ENCODE measurements around the gene RNF8.

The RNF8 gene

GRCh38 chr6:37357860-37358259 is 4.1 kb downstream of the RNF8 start (continued):
- TF ChIP-seq ZNF280C (tag by site-specific recombination; IDR thresholded peaks at IDR 0.05) (no peak), ZNF404 (tag by site-specific recombination; IDR thresholded peaks at IDR 0.05) (no peak), ZNF571 (tag by site-specific recombination; IDR thresholded peaks at IDR 0.05) (no peak), ZSCAN4 (tag by site-specific recombination; IDR thresholded peaks at IDR 0.05) (no peak), GLIS1 (tag by site-specific recombination; IDR thresholded peaks at IDR 0.05) (no peak), ZNF629 (tag by site-specific recombination; IDR thresholded peaks at IDR 0.05) (no peak), ZNF580 (tag by site-specific recombination; IDR thresholded peaks at IDR 0.05) (no peak)

- H3K9me3 ChIP-seq (ENCODE audit: control insufficient read depth, insufficient read depth, low read depth, low read length): no peaks in the 10 kb centered on the region
- peaks cover 43% of the 10 kb centered on the region for H3K4me1 ChIP-seq (ENCODE audit: control insufficient read depth, insufficient read depth, low read length)
- H3K4me3 ChIP-seq (ENCODE audit: low read depth, low read length): no peak overlapping the region
- TF ChIP-seq SP7 (tag by site-specific recombination; IDR thresholded peaks at IDR 0.05): no peak
- TF ChIP-seq ZNF155 (tag by site-specific recombination; IDR thresholded peaks at IDR 0.05): no peak
- TF ChIP-seq ZNF76 (tag by site-specific recombination; IDR thresholded peaks at IDR 0.05; ENCODE audit: borderline replicate concordance, low read depth): no peak
- TF ChIP-seq SP2 (tag by site-specific recombination; IDR thresholded peaks at IDR 0.05): no peak
- TF ChIP-seq ZNF600 (tag by site-specific recombination; IDR thresholded peaks at IDR 0.05): 0 out of 2 replicates have a peak, but pooled peaks have one; percentile 44
- TF ChIP-seq GLI4 (tag by site-specific recombination; IDR thresholded peaks at IDR 0.05): no peak
- peaks cover 5 to 40% of the 10 kb centered on the region in 2 experiments for H3K36me3 ChIP-seq (ENCODE audit: control insufficient read depth in 2 of 2, insufficient read depth in 1 of 2, low read length in 2 of 2)
- no peak overlapping the region for H3K27ac ChIP-seq (ENCODE audit: extremely low read depth, low read depth, low read length)
- ChIA-PET POLR2A (interaction anchor here (0.7 kb wide), 1 partner anchor 37 kb away, joined by 3 read pairs; no protein-coding TSS in a partner anchor), CTCF (interaction anchor here (1.3 kb wide), 2 partner anchors 23 to 33 kb away, joined by 3 to 4 read pairs; no protein-coding TSS in a partner anchor)
Measured at GRCh38 chr6:37359039-37359438, 5.3 kb downstream of the RNF8 start.

GRCh38 chr6:37362101-37362828 is 8.5 kb downstream of the RNF8 start:
- no peaks in the 10 kb centered on the region for H3K9me3 ChIP-seq (ENCODE audit: control insufficient read depth, insufficient read depth, low read depth, low read length)
- H3K4me3 ChIP-seq (ENCODE audit: low read depth, low read length): no peak overlapping the region
- POLR2A ChIA-PET: interaction anchor here (0.8 to 1.4 kb wide), 2 partner anchors 8 to 71 kb away, joined by 3 to 7 read pairs; partner anchors contain the start of genes CMTR1 and RNF8
- no peak overlapping the region for H3K27ac ChIP-seq (ENCODE audit: extremely low read depth, low read depth, low read length)
- H3K36me3 ChIP-seq (ENCODE audit: control insufficient read depth in 2 of 2, insufficient read depth in 1 of 2, low read length in 2 of 2): peaks cover 8 to 54% of the 10 kb centered on the region in 2 experiments
- CTCF ChIA-PET: interaction anchor here (0.9 to 2.0 kb wide), 5 partner anchors 10 to 48 kb away, joined by 3 to 10 read pairs (median 6); no protein-coding TSS in a partner anchor
- TF ChIP-seq ZBTB49 (tag by site-specific recombination; IDR thresholded peaks at IDR 0.05; ENCODE audit: low read depth) (no peak), ZNF629 (tag by site-specific recombination; IDR thresholded peaks at IDR 0.05) (peak; percentile 5; the same call in 1 of the 2 replicates), ZNF558 (tag by site-specific recombination; IDR thresholded peaks at IDR 0.05) (peak; percentile 47; the same call in 1 of the 2 replicates)
- peaks cover 30% of the 10 kb centered on the region for H3K4me1 ChIP-seq (ENCODE audit: control insufficient read depth, insufficient read depth, low read length)

Data from HEK293 (cell line).